Measurements from ENCODE around the gene ERMN. TPM values are rescaled to one million over a fixed set of nuclear protein-coding genes. Genes with fewer than 3 reads are reported as not detected.

ERMN gene, protein sequence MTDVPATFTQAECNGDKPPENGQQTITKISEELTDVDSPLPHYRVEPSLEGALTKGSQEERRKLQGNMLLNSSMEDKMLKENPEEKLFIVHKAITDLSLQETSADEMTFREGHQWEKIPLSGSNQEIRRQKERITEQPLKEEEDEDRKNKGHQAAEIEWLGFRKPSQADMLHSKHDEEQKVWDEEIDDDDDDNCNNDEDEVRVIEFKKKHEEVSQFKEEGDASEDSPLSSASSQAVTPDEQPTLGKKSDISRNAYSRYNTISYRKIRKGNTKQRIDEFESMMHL
- 0.06 TPM for total RNA-seq

DNA sequence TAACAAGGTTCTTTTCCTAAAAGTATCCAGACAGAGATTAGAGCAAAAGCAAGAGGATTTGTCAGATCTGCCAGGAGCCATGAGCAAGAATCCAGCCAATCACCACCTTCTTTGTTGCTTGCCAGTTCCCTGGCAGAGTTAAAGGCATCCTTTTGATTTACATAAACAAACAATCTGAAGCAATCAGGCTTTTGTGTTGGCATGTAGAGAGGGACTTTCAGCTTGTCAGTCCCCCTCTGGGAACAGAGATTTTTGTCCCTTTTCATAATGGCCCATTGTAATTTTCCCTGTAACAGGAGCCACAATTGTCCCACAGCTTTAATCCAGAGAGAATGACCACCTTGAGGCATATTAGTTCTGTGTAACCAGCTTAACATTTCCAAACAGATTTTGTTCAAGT, at the start of gene ERMN:
TSS of gene ERMN (minus strand) at position 39 of the 400 bp plus-strand sequence. CDS start 182 bp downstream, outside the sequence.

Other genes starting within 250 kb of the ERMN start
- gene GALNT5, start 68.1 kb downstream of the ERMN start, total RNA-seq, result 0.70 TPM
- 16.8 TPM for gene CYTIP, start 118.3 kb upstream of the ERMN start, total RNA-seq